IMR-90 (cell line): ENCODE results near the gene ARHGEF4. TPM values are rescaled to one million over a fixed set of nuclear protein-coding genes. Genes with fewer than 3 reads are reported as not detected.

ENCODE experiments used
- ATAC-seq: fragments of 200-7000 bp; cut with Tn5 transposase; 2 replicates; pipeline ENCODE4 v1.9.1; 2020; ENCODE audit warnings: low read depth, mild to moderate bottlenecking, moderate library complexity
- BruUV-seq: library from RNA; stranded (reverse); fragments of 400-500 nt; replicated peaks from 2 replicates; lab custom pipeline; 2021; lab: Mats Ljungman, UMichigan
- CTCF ChIA-PET: fragments of 300-600 bp; formaldehyde crosslinking; extraction: SDS; loops from one replicate; lab custom pipeline; 2021; ENCODE audit warnings: antibody characterized with exemption; lab: Yijun Ruan, JAX
- POLR2A ChIA-PET: fragments of 300-600 bp; sonication (Branson Sonifier 250); formaldehyde crosslinking; loops from one replicate; lab custom pipeline; 2022; ENCODE audit warnings: antibody characterized with exemption; ENCODE audit not compliant: unreplicated experiment; lab: Charles Lee
- DNase-seq: peaks from one replicate; pipeline ENCODE4 v3.0.0; 2013
- H2AFZ ChIP-seq: replicated peaks from 2 replicates; pipeline ENCODE3; 2013; ENCODE audit warnings: low read length, mild to moderate bottlenecking; ENCODE audit not compliant: poor library complexity
- H2AK5ac ChIP-seq: 2 replicates; pipeline ENCODE4 v1.6.1; 2013; ENCODE audit warnings: low read depth, low read length, inconsistent platforms
- H2AK9ac ChIP-seq: replicated peaks from 2 replicates; pipeline ENCODE3; 2013; ENCODE audit warnings: mild to moderate bottlenecking, low read depth, low read length, moderate library complexity; ENCODE audit not compliant: poor library complexity
- H2BK120ac ChIP-seq: 2 replicates; pipeline ENCODE4 v1.6.1; 2013; ENCODE audit warnings: low read depth, low read length, inconsistent platforms
- H2BK15ac ChIP-seq: 3 replicates; pipeline ENCODE4 v1.6.1; 2013; ENCODE audit warnings: low read depth, low read length, inconsistent platforms
- H2BK20ac ChIP-seq: 2 replicates; pipeline ENCODE4 v1.6.1; 2013; ENCODE audit warnings: low read depth, mild to moderate bottlenecking, inconsistent platforms, low read length, moderate library complexity
- H2BK5ac ChIP-seq: 2 replicates; pipeline ENCODE4 v1.6.1; 2013; ENCODE audit warnings: mild to moderate bottlenecking, low read depth, low read length, inconsistent platforms; ENCODE audit not compliant: poor library complexity, severe bottlenecking
- H3K14ac ChIP-seq: replicated peaks from 2 replicates; pipeline ENCODE4 v1.6.1; 2013; ENCODE audit warnings: low read depth, low read length, inconsistent platforms
- H3K18ac ChIP-seq: 2 replicates; pipeline ENCODE4 v1.6.1; 2013; ENCODE audit warnings: low read depth, low read length, control low read depth
- H3K23ac ChIP-seq: 2 replicates; pipeline ENCODE4 v1.6.1; 2013; ENCODE audit warnings: low read depth, low read length, inconsistent platforms
- H3K27ac ChIP-seq: 2 replicates; pipeline ENCODE4 v1.5.1; 2013; ENCODE audit warnings: mild to moderate bottlenecking, control low read depth, low read length; ENCODE audit not compliant: insufficient read depth
- H3K27me3 ChIP-seq: 2 replicates; pipeline ENCODE4 v1.6.1; 2013; ENCODE audit warnings: low read length; ENCODE audit not compliant: control insufficient read depth, insufficient read depth
- H3K36me3 ChIP-seq: 2 replicates; pipeline ENCODE4 v1.6.1; 2013; ENCODE audit warnings: low read length, mixed read lengths; ENCODE audit not compliant: control insufficient read depth, insufficient read depth
- H3K4ac ChIP-seq: 2 replicates; pipeline ENCODE4 v1.6.1; 2013; ENCODE audit warnings: low read depth, low read length, inconsistent platforms
- H3K4me1 ChIP-seq: 2 replicates; pipeline ENCODE4 v1.6.1; 2013; ENCODE audit warnings: low read length, mixed read lengths; ENCODE audit not compliant: control insufficient read depth, insufficient read depth
- H3K4me2 ChIP-seq: 2 replicates; pipeline ENCODE4 v1.6.1; 2013; ENCODE audit warnings: low read depth, mild to moderate bottlenecking, control low read depth, low read length, moderate library complexity
- H3K4me3 ChIP-seq: 2 replicates; pipeline ENCODE4 v1.5.1; 2013; ENCODE audit warnings: low read depth, mild to moderate bottlenecking, control low read depth, low read length, moderate library complexity; ENCODE audit not compliant: insufficient read depth
- H3K56ac ChIP-seq: 2 replicates; pipeline ENCODE4 v1.6.1; 2013; ENCODE audit warnings: low read length, inconsistent platforms; ENCODE audit not compliant: insufficient read depth; ENCODE audit errors: extremely low read depth
- H3K79me1 ChIP-seq, 2 experiments: 2 replicates each; pipeline ENCODE4 v1.6.1; 2013; ENCODE audit warnings: low read length in 2 of 2, inconsistent platforms in 1 of 2, low read depth in 1 of 2
- H3K9ac ChIP-seq: 2 replicates; pipeline ENCODE4 v1.6.1; 2013; ENCODE audit warnings: low read depth, low read length, control low read depth
- H3K9me1 ChIP-seq: 2 replicates; pipeline ENCODE4 v1.6.1; 2013; ENCODE audit warnings: low read length, inconsistent platforms; ENCODE audit not compliant: insufficient read depth
- H3K9me3 ChIP-seq: 2 replicates; pipeline ENCODE4 v1.6.1; 2013; ENCODE audit warnings: low read length; ENCODE audit not compliant: control insufficient read depth, insufficient read depth
- H4K20me1 ChIP-seq: 2 replicates; pipeline ENCODE4 v1.6.1; 2013; ENCODE audit warnings: low read length, inconsistent platforms; ENCODE audit not compliant: insufficient read depth
- H4K5ac ChIP-seq: 2 replicates; pipeline ENCODE4 v1.6.1; 2013; ENCODE audit warnings: mild to moderate bottlenecking, low read depth, low read length, control low read depth
- H4K8ac ChIP-seq, 2 experiments: 2 replicates each; pipeline ENCODE4 v1.6.1; 2013; ENCODE audit warnings: low read depth in 2 of 2, low read length in 2 of 2, control low read depth in 1 of 2, inconsistent platforms in 1 of 2
- H4K91ac ChIP-seq: 2 replicates; pipeline ENCODE4 v1.6.1; 2013; ENCODE audit warnings: low read depth, low read length, inconsistent platforms; ENCODE audit not compliant: insufficient read depth
- BHLHE40 ChIP-seq: fragments of 150-350 bp; IDR thresholded peaks from 2 replicates; pipeline ENCODE4 v1.6.1; 2016; ENCODE audit warnings: mild to moderate bottlenecking, low read depth, low read length
- CHD1 ChIP-seq: IDR thresholded peaks from 2 replicates; pipeline ENCODE4 v1.6.1; 2012; ENCODE audit warnings: low read depth, low read length, improper control_type of control experiment
- FOS ChIP-seq: fragments of 150-350 bp; IDR thresholded peaks from 2 replicates; pipeline ENCODE4 v1.6.1; 2016; ENCODE audit warnings: low read depth, low read length
- MAFK ChIP-seq: IDR thresholded peaks from 2 replicates; pipeline ENCODE4 v1.6.1; 2012; ENCODE audit warnings: low read depth, low read length, improper control_type of control experiment
- MXI1 ChIP-seq: IDR thresholded peaks from 2 replicates; pipeline ENCODE4 v1.6.1; 2012; ENCODE audit warnings: low read depth, mild to moderate bottlenecking, low read length, moderate library complexity, borderline replicate concordance
- POLR2A ChIP-seq: IDR thresholded peaks from 2 replicates; pipeline ENCODE4 v1.6.1; 2012; ENCODE audit warnings: mild to moderate bottlenecking, low read depth, low read length
- RFX5 ChIP-seq: IDR thresholded peaks from 2 replicates; pipeline ENCODE4 v1.8.0; 2012; ENCODE audit warnings: low read depth, mild to moderate bottlenecking, low read length, moderate library complexity
- SMC3 ChIP-seq: fragments of 150-350 bp; IDR thresholded peaks from 2 replicates; pipeline ENCODE4 v1.6.1; 2016; ENCODE audit warnings: low read depth, mild to moderate bottlenecking, antibody characterized with exemption, low read length, moderate library complexity
- WGBS, 2 experiments: methylation state at CpG; one replicate each; pipeline versions ENCODE4 v1.1.5 to v1.1.7; 2013; ENCODE audit warnings: missing lambda C conversion rate in 2 of 2; ENCODE audit not compliant: insufficient read length in 1 of 2; ENCODE audit errors: extremely low coverage in 2 of 2; 5-methylcytosine and 5-hydroxymethylcytosine counted together
- dilution Hi-C: fragments of 300-500 bp; cut with HindIII; formaldehyde crosslinking; loops from one replicate; pipeline ENCODE4 v1.14.3; 2018; ENCODE audit warnings: low sequenced_read_pairs; ENCODE audit not compliant: unreplicated experiment
- in situ Hi-C: fragments of 300-500 bp; cut with MboI; formaldehyde crosslinking; loops from 3 replicates; pipeline ENCODE4 v1.14.3; 2019; ENCODE audit warnings: low sequenced_read_pairs, inconsistent platforms, mixed read lengths
- intact Hi-C: fragments of 100-400 bp; cut with micrococcal nuclease; formaldehyde crosslinking; loops from 2 replicates; pipeline ENCODE4 v1.10.0; 2022
- polyA plus RNA-seq, 3 experiments: library from polyadenylated mRNA; depleted of rRNA; stranded (reverse); fragments of >200 nt; gene quantifications; 2 replicates each; pipeline ENCODE4 v1.2.3, GENCODE V29; 2012; ENCODE audit warnings: low replicate concordance in 1 of 3
- total RNA-seq: library from RNA; depleted of rRNA; stranded (reverse); fragments of >200 nt; gene quantifications from 2 replicates; pipeline ENCODE4 v1.2.3, GENCODE V29; 2012
- TF ChIP-seq, protein P1 (sequence below): fragments of 150-350 bp; IDR thresholded peaks from 2 replicates; pipeline ENCODE4 v1.6.1; 2016; ENCODE audit warnings: low read depth, mild to moderate bottlenecking, low read length, moderate library complexity, borderline replicate concordance
- TF ChIP-seq, protein P2 (sequence below): fragments of 150-350 bp; IDR thresholded peaks from 2 replicates; pipeline ENCODE4 v1.6.1; 2017; ENCODE audit warnings: mild to moderate bottlenecking, antibody characterized with exemption, low read length, low read depth

ARHGEF4 gene
- total and polyA plus RNA-seq, 2 of the 4 experiments (the other 2 are of a cell fraction), result 2.7 to 5.0 TPM

- intact Hi-C loops (no loop called here), in situ Hi-C loops (no loop called here), dilution Hi-C loops (no loop called here)
- Histone ChIP-seq H2BK15ac (no peak overlapping the region), H3K56ac (no peak overlapping the region), H2AFZ (no peak overlapping the region), H3K9ac (no peak overlapping the region), H2AK9ac (no peak overlapping the region), H3K9me1 (no peaks in the 10 kb centered on the region; the same call in 1 of the 2 replicates), H3K4me3 (no peak overlapping the region), H2BK120ac (no peak overlapping the region), H3K4ac (no peak overlapping the region), H3K23ac (no peak overlapping the region), H4K5ac (no peak overlapping the region), H2BK5ac (peak overlapping the region; percentile 85), H3K79me1 (no peaks in the 10 kb centered on the region), H2AK5ac (no peak overlapping the region), H3K14ac (no peak overlapping the region), H4K20me1 (no peaks in the 10 kb centered on the region), H3K4me2 (no peak overlapping the region), H3K18ac (no peak overlapping the region), H4K91ac (no peak overlapping the region), H2BK20ac (no peak overlapping the region), H3K27ac (no peak overlapping the region), H3K4me1 (no peaks in the 10 kb centered on the region), H3K9me3 (no peaks in the 10 kb centered on the region), H3K27me3 (no peaks in the 10 kb centered on the region), H4K8ac (no peak overlapping the region), H3K36me3 (no peaks in the 10 kb centered on the region)
- no peak for ATAC-seq
- CTCF ChIA-PET, result no interaction called here
- POLR2A ChIA-PET, result no interaction called here
- no peak for DNase-seq
- 57% methylated on average over 5 of the region's 10 CpGs; no CpG with 5 or more reads in 1 of the 2 experiments for WGBS, 2 experiments
- TF ChIP-seq MXI1, result no peak
- TF ChIP-seq MAFK, result no peak
- TF ChIP-seq, protein P1, sequence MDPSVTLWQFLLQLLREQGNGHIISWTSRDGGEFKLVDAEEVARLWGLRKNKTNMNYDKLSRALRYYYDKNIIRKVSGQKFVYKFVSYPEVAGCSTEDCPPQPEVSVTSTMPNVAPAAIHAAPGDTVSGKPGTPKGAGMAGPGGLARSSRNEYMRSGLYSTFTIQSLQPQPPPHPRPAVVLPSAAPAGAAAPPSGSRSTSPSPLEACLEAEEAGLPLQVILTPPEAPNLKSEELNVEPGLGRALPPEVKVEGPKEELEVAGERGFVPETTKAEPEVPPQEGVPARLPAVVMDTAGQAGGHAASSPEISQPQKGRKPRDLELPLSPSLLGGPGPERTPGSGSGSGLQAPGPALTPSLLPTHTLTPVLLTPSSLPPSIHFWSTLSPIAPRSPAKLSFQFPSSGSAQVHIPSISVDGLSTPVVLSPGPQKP, result no peak
- TF ChIP-seq, protein P2, sequence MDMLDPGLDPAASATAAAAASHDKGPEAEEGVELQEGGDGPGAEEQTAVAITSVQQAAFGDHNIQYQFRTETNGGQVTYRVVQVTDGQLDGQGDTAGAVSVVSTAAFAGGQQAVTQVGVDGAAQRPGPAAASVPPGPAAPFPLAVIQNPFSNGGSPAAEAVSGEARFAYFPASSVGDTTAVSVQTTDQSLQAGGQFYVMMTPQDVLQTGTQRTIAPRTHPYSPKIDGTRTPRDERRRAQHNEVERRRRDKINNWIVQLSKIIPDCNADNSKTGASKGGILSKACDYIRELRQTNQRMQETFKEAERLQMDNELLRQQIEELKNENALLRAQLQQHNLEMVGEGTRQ, result no peak
- no peak for TF ChIP-seq RFX5
- no peak for TF ChIP-seq CHD1
- TF ChIP-seq POLR2A, result no peak
- TF ChIP-seq SMC3, result no peak
- TF ChIP-seq FOS, result no peak
- no peak for TF ChIP-seq BHLHE40
- BruUV-seq, result no TSS peak
Measured at GRCh38 chr2:130976591-130977237, 140.0 kb downstream of the ARHGEF4 start.
